ENCODE results near the gene OR8A1. TPM values are rescaled to one million over a fixed set of nuclear protein-coding genes. Genes with fewer than 3 reads are reported as not detected.

The OR8A1 gene
- total and polyA plus RNA-seq, 2 donors from 2014 or later, result not detected

DNA sequence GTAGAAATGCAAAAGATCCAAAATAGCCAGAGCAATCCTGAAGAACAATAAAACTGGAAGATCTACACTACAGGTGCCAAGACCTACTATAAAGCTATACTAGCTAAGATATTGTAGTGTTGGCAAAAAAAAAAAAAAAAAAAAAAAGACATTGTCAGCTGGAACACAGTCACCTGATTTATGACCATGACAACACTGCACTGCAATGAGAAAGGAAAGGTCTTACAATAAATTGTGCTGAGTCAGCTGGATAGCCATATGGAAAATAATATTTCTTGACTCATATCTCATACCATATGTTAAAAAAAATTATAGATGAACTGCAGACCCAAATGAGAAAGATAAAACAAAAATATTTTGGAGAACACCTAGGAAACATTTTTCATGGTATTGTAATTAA, 38.4 kb downstream of the OR8A1 start:
- Histone ChIP-seq H3K4me3 (ENCODE audit: low read length in 3 of 3) (no peak overlapping the region), H3K9me3 (ENCODE audit: control insufficient read depth in 2 of 3, insufficient read depth in 1 of 3, low read length in 3 of 3) (no peaks in the 10 kb centered on the region), H3K9ac (ENCODE audit: low read length in 3 of 3) (no peak overlapping the region), H3K36me3 (ENCODE audit: control insufficient read depth in 2 of 3, insufficient read depth in 3 of 3, low read length in 3 of 3) (no peaks in the 10 kb centered on the region), H3K27me3 (ENCODE audit: control insufficient read depth, insufficient read depth, low read length) (no peaks in the 10 kb centered on the region), H3K4me1 (ENCODE audit: control insufficient read depth in 2 of 3, insufficient read depth in 2 of 3, low read depth in 1 of 3, low read length in 3 of 3) (no peaks in the 10 kb centered on the region), H3K27ac (ENCODE audit: low read depth in 2 of 2, low read length in 2 of 2) (no peak overlapping the region)
- no peak for FAIRE-seq
- intact Hi-C loops (cut with DNase I), result no loop called here
- TF ChIP-seq, protein P1, sequence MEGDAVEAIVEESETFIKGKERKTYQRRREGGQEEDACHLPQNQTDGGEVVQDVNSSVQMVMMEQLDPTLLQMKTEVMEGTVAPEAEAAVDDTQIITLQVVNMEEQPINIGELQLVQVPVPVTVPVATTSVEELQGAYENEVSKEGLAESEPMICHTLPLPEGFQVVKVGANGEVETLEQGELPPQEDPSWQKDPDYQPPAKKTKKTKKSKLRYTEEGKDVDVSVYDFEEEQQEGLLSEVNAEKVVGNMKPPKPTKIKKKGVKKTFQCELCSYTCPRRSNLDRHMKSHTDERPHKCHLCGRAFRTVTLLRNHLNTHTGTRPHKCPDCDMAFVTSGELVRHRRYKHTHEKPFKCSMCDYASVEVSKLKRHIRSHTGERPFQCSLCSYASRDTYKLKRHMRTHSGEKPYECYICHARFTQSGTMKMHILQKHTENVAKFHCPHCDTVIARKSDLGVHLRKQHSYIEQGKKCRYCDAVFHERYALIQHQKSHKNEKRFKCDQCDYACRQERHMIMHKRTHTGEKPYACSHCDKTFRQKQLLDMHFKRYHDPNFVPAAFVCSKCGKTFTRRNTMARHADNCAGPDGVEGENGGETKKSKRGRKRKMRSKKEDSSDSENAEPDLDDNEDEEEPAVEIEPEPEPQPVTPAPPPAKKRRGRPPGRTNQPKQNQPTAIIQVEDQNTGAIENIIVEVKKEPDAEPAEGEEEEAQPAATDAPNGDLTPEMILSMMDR (IDR thresholded peaks at IDR 0.05; ENCODE audit: borderline replicate concordance, extremely low read depth, insufficient read depth), result no peak
- no peak for DNase-seq

DNA sequence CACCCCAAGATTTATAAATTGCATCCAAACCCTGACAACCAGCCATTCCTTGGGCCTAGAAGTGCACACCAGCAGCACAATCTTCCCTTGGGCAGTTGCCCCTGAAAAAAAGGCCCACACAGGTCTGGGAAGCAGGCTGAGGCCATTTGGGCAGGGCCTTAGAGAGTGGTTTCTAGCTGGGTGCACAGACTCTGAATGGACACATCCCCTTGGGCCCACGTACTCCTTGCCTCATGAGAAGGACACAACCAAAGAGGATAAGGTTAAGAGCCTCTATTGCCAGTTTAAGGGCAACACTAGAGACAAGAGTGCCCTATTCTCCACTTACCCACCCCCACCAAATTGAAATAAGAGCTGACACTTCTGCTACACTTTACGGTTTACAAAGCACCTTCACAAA, 40.5 kb downstream of the OR8A1 start:
- intact Hi-C loops (cut with DNase I), result no loop called here
- H3K27me3 ChIP-seq (ENCODE audit: control insufficient read depth, insufficient read depth, low read length), result no peaks in the 10 kb centered on the region
- no peak overlapping the region for H3K9ac ChIP-seq (ENCODE audit: low read length in 3 of 3)
- no peak overlapping the region for H3K27ac ChIP-seq (ENCODE audit: low read depth in 2 of 2, low read length in 2 of 2)
- H3K4me1 ChIP-seq (ENCODE audit: control insufficient read depth in 2 of 3, insufficient read depth in 2 of 3, low read depth in 1 of 3, low read length in 3 of 3), result no peaks in the 10 kb centered on the region
- DNase-seq, result no peak
- H3K9me3 ChIP-seq (ENCODE audit: control insufficient read depth in 2 of 3, insufficient read depth in 1 of 3, low read length in 3 of 3), result no peaks in the 10 kb centered on the region
- TF ChIP-seq, protein P1 (IDR thresholded peaks at IDR 0.05; ENCODE audit: borderline replicate concordance, extremely low read depth, insufficient read depth), result no peak
- no peaks in the 10 kb centered on the region for H3K36me3 ChIP-seq (ENCODE audit: control insufficient read depth in 2 of 3, insufficient read depth in 3 of 3, low read length in 3 of 3)
- H3K4me3 ChIP-seq (ENCODE audit: low read length in 3 of 3), result no peak overlapping the region
- no peak for FAIRE-seq

DNA sequence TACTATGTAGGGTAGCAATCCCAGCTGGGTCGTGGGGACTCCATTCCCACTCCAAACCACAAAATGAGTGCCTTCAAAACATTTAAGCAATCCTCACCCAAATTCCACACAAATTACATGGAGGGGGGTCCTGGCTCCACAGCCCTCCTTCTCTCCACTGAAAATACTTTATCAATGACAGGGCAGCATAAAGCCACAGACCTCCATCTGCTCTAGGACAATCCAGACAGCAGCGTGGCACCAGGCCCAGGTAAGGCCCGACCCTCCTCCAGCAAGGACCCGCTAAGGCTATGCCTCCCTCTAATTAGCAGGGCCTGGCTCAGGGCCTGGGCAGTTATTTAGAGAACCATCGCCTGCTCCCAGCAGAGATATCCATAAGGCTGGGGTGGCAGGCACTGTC, 41.3 kb downstream of the OR8A1 start, which contains the start of gene PANX3:
Gene PANX3 (plus strand): TSS at position 365 of the 400 bp plus-strand sequence. CDS start 129 bp downstream, outside the sequence.
- Histone ChIP-seq H3K27ac (ENCODE audit: low read depth in 2 of 2, low read length in 2 of 2) (no peak within 1 kb of the TSS), H3K9me3 (ENCODE audit: control insufficient read depth in 2 of 3, insufficient read depth in 1 of 3, low read length in 3 of 3) (no peaks in the 10 kb centered on the region), H3K9ac (ENCODE audit: low read length in 3 of 3) (no peak within 1 kb of the TSS), H3K4me1 (ENCODE audit: control insufficient read depth in 2 of 3, insufficient read depth in 2 of 3, low read depth in 1 of 3, low read length in 3 of 3) (no peaks in the 10 kb centered on the region), H3K36me3 (ENCODE audit: control insufficient read depth in 2 of 3, insufficient read depth in 3 of 3, low read length in 3 of 3) (no peaks in the 10 kb centered on the region), H3K27me3 (ENCODE audit: control insufficient read depth, insufficient read depth, low read length) (no peaks in the 10 kb centered on the region), H3K4me3 (ENCODE audit: low read length in 3 of 3) (no peak within 1 kb of the TSS)
- intact Hi-C loops (cut with DNase I), result no loop called here
- TF ChIP-seq, protein P1 (IDR thresholded peaks at IDR 0.05; ENCODE audit: borderline replicate concordance, extremely low read depth, insufficient read depth), result no peak
- no peak for FAIRE-seq
- DNase-seq, result no peak

DNA sequence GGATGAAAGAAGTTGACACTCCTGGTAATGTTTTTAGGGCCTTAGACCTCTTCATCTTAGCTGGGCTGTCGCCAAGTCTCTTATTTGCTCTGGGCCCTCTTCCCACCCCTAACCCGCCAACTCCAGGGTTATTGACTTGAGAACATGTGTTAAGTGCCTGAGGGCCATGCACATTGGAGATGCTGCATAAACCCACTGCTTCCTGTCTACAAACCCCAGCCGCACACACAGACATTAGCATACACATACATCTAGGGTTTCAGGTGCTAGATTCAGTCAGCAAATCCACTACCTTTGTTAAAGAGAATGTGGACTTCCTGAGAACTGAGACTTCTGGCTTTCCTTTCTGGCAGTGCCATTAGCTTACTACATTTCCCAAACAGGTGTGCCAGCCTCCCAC, 42.2 kb downstream of the OR8A1 start:
- DNase-seq, result no peak
- no peaks in the 10 kb centered on the region for H3K4me1 ChIP-seq (ENCODE audit: control insufficient read depth in 2 of 3, insufficient read depth in 2 of 3, low read depth in 1 of 3, low read length in 3 of 3)
- TF ChIP-seq, protein P1 (IDR thresholded peaks at IDR 0.05; ENCODE audit: borderline replicate concordance, extremely low read depth, insufficient read depth), result no peak
- H3K27me3 ChIP-seq (ENCODE audit: control insufficient read depth, insufficient read depth, low read length), result no peaks in the 10 kb centered on the region
- intact Hi-C loops (cut with DNase I), result no loop called here
- H3K4me3 ChIP-seq (ENCODE audit: low read length in 3 of 3), result no peak overlapping the region
- no peaks in the 10 kb centered on the region for H3K9me3 ChIP-seq (ENCODE audit: control insufficient read depth in 2 of 3, insufficient read depth in 1 of 3, low read length in 3 of 3)
- H3K36me3 ChIP-seq (ENCODE audit: control insufficient read depth in 2 of 3, insufficient read depth in 3 of 3, low read length in 3 of 3), result no peaks in the 10 kb centered on the region
- no peak for FAIRE-seq
- no peak overlapping the region for H3K9ac ChIP-seq (ENCODE audit: low read length in 3 of 3)
- H3K27ac ChIP-seq (ENCODE audit: low read depth in 2 of 2, low read length in 2 of 2), result no peak overlapping the region
